ENCODE results near the gene GPC1.

GRCh38 chr2:240498958-240499260 lies 63.4 kb downstream of the GPC1 start:
- TF ChIP-seq CTCF (IDR thresholded peaks at IDR 0.05): no peak
- no peak for TF ChIP-seq POLR2A (IDR thresholded peaks at IDR 0.05)

All from Peyer's patch (tissue), 4 donors.